Ovary (tissue), 3 donors: Measurements from ENCODE around the gene TBC1D1.

Experiments
- CTCF ChIP-seq, 3 donors: fragments of 450-650 bp in 2 of 3; fragments of 200-600 bp in 1 of 3; IDR thresholded peaks; one replicate each; pipeline versions ENCODE4 v1.5.1 to v1.8.0; 2016 to 2022; ENCODE audit warnings: antibody characterized with exemption in 3 of 3, mild to moderate bottlenecking in 1 of 3
- EP300 ChIP-seq: sonication (generic); formaldehyde crosslinking; IDR thresholded peaks from one replicate; pipeline ENCODE4 v1.6.1; 2017; ENCODE audit warnings: antibody characterized with exemption
- POLR2A ChIP-seq: fragments of 450-650 bp; IDR thresholded peaks from one replicate; pipeline ENCODE4 v1.6.1; 2017; ENCODE audit warnings: antibody characterized with exemption, mild to moderate bottlenecking, moderate library complexity
- donor health status: DM: no; HTN: no; CAD: no.

GRCh38 chr4:38071801-38072431 is 181.0 kb downstream of the TBC1D1 start:
- no peak for TF ChIP-seq CTCF (IDR thresholded peaks at IDR 0.05)
- no peak for TF ChIP-seq EP300
- no peak for TF ChIP-seq POLR2A
